NCI-H446 (cell line): ENCODE results near the gene ZNF787.

Experiments used
- DNase-seq, 2 experiments: peaks; one replicate each; lab custom pipeline; 2025; lab: John Stamatoyannopoulos, UW

ZNF787 gene

GRCh38 chr19:56120371-56121179 is 520 bp downstream of the ZNF787 start:
- peak; percentile 73 to 83 for DNase-seq

DNA sequence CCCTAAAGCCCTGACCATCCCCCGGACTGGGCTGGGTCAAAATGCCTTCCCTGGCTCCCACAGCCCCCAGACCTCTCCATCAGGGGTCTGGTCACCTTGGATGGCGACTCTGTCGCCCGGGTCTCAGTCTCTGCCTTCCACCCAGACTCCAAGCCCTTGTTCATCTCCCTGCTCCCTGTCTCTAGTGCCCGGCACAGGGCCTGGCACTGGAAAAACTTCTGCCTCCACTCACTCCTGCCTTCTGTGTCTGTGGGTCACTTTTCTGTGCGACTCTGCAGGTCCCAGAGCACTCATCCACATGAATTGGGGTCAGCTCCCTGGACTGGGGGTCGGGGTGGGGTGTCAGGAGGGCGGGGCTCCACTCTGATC is 1.1 kb downstream of the ZNF787 start:
- no peak for DNase-seq

DNA sequence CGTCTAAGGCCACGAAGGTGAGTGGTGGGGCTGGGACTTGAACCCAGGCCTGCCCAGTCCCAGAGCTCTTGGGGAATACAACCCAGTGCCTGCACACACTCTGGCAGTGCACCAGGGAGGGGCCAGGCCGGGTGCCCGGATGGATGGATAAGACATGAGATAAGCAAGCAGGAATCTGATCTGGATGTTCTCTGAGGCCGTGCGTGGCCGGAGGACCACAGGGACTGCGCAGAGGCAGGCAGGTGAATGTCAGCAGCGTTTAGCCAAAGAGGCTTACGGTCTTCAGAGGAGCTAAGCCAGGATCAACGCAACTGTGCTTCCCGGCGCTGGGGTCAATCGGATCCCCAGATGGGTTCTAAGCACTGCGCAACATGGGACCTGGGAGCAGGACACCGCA is 1.5 kb downstream of the ZNF787 start:
- DNase-seq: no peak

GRCh38 chr19:56118666-56119581 is 2.2 kb downstream of the ZNF787 start:
- DNase-seq: no peak

DNA sequence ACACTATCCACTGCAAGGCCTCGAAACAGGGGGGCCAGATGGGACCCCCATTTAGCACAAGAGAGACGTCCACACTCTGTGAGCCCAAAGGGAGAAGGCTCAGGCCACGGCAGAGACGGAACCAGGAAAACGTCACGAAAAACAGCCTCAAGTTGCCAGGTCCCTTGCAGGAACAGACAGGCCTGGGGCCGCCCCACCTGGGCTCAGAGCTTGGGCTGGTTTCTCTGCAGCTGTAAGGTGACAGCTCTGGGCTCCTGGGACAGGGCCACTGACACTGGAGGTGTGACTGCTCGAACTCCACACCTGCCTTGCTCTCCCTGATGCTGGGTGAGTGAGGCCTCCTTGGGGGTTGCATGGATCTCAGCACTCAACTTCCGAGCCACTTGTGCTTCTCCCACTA is 3.2 kb downstream of the ZNF787 start:
- DNase-seq: no peak

DNA sequence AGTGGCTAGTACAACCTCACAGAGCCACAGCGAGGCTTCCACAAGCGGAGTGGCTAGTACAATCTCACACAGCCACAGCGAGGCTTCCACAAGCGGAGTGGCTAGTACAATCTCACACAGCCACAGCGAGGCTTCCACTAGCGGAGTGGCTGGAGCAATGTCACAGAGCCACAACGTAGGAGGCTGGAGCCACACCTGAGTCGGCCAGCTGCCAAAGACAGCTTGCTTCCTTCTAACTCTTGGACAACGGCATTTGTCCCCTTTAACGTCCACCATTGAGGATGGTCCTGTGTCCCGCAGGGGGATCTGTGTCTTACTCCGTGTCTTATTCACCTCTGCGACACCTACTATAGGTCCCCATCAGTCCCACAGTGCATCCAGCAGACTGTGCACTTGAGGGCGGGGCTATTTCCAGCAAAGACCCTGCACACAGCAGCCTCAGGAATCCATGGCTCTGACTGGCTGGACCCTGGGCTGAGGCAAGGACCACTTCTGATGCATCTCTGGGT is 3.7 kb downstream of the ZNF787 start:
- DNase-seq: no peak

DNA sequence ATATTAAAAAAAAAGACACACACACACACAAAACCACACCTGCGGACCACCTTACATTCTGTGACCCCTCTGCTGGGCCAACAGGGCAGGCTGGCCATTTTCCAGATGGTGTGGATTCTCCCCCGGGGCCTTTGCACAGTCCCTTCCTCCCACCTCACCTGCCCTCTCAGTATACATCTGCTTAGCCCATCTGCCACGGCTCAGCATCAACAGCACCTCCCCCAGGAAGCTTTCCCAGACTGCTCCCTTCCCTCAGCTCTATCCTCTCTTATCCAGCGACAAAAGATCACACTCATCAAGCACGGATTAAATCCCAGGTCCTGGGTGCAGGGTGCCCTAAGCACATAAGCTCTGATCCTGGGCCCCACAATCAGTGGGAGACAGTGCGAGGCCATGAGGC is 4.5 kb downstream of the ZNF787 start:
- DNase-seq: no peak

- DNase-seq: no peak
Observed at GRCh38 chr19:56115490-56115889, 5.6 kb downstream of the ZNF787 start.

DNA sequence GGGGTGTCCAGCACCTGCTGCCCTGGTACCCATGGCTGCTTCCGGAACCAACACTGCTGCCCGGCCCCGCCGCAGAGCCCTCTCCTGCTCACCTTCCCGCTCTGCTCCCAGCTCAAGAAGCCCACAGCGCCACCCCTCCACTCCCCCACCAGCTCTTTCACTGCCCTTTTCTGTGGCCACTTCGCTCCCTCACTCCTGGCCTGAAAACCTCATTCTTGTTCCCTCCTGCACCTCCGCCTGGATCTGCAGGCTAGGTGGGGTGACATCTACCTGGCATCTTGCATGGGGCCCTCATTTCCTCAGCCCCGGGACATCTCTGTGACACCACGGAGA is 6.4 kb downstream of the ZNF787 start:
- DNase-seq: no peak

GRCh38 chr19:56114051-56114777 is 6.9 kb downstream of the ZNF787 start:
- no peak for DNase-seq

GRCh38 chr19:56113074-56113632 is 7.9 kb downstream of the ZNF787 start:
- no peak for DNase-seq

DNA sequence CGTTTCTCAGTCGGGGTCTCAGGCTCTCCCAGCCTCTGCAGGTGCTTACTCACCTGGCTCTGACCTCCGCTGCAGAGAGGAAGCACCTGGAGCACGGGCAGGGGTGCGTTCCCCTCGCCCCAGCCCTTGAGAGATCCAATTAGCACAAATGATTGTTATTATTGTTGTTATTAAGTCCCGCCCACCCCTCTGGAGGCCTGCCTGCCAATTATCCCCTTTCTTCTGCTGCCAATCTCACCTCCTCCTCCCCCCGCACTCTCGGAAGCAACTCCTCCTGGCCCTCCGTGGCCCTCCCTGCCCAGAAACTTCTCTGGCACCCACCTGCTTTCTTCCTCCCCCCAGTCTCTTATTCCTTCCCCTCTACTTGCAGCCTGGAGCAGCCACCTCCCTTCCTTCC is 8.8 kb downstream of the ZNF787 start:
- no peak for DNase-seq

DNA sequence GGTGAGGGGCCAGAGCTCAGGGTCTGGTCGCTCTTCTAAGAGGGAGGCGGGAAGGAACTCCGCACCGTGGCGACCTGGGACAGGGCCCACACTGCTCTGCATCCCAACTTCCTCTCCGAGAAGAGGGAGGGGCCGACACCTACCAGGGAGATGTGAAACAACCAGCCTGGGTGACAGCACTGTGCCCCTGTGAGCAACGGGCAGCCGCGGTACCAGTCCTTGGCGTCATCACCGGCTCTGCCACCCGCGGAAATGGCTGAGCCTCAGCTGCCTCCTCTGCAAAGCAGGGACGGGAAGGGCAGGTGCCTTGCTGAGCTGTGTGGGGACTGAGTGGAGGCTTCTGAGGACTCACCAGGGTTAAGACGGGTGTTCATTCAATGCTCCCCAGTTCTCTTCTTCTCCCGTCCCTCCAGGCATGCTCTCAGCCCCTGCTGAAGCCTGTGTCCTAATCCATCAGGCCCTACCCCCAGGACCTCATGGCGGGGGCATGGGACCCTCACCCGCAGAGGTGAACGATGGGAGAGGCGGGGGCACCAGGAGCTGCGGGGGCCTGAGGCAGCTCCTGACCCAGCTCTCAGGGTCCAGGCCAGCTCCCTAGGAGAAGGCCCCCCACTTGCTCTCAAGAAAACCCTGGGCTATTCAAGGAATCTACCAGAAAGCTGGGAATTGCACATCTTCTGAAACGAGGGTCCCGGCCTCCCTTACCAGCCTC is 9.3 kb downstream of the ZNF787 start:
- no peak for DNase-seq

GRCh38 chr19:56110515-56111448 is 10.3 kb downstream of the ZNF787 start:
- DNase-seq: no peak

GRCh38 chr19:56109226-56109625 is 11.9 kb downstream of the ZNF787 start:
- DNase-seq: no peak

GRCh38 chr19:56108447-56109195 is 12.5 kb downstream of the ZNF787 start:
- DNase-seq: no peak

DNA sequence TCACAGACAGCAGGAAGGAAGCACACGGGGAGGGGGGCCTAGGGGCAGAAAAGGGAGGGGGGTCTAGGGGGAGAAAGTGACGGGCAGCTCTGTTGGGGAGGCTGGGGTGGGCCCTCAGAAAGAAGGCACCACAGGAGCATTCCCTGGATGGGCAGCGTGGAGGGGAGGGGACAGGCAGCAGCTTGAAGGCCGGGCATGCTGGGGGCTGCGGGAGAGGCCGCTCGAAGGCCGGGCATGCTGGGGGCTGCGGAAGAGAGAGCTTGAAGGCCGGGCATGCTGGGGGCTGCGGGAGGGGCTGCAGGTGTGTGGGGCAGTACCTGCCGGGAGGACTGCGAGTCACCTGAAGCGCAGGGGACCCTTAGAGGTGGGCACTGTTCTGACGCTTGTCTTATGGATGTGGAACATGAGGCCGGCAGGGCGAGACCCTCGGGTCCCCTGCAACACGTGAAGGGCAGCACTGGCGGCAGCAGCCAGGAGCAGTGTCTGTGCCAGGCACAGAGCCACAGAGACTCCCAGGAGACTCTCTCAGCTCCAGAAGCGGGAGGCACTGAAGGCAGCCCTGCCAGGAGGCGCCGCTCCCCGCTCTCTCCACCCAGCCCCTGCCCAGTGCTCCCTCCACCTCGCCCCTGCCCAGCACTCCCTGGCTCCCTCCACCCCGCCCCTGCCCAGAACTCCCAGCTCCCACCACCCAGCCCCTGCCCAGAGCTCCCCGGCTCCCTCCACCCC is 13.3 kb downstream of the ZNF787 start:
- no peak for DNase-seq

GRCh38 chr19:56106993-56107392 is 14.1 kb downstream of the ZNF787 start:
- no peak for DNase-seq

- DNase-seq: no peak
Observed at GRCh38 chr19:56106397-56106849, 14.7 kb downstream of the ZNF787 start.
